ENCODE data around the gene RPP14. TPM values are rescaled to one million over a fixed set of nuclear protein-coding genes. Genes with fewer than 3 reads are reported as not detected.

RPP14 gene
- total RNA-seq, 2 experiments from 2014 or later = 12.8 to 20.3 TPM

DNA sequence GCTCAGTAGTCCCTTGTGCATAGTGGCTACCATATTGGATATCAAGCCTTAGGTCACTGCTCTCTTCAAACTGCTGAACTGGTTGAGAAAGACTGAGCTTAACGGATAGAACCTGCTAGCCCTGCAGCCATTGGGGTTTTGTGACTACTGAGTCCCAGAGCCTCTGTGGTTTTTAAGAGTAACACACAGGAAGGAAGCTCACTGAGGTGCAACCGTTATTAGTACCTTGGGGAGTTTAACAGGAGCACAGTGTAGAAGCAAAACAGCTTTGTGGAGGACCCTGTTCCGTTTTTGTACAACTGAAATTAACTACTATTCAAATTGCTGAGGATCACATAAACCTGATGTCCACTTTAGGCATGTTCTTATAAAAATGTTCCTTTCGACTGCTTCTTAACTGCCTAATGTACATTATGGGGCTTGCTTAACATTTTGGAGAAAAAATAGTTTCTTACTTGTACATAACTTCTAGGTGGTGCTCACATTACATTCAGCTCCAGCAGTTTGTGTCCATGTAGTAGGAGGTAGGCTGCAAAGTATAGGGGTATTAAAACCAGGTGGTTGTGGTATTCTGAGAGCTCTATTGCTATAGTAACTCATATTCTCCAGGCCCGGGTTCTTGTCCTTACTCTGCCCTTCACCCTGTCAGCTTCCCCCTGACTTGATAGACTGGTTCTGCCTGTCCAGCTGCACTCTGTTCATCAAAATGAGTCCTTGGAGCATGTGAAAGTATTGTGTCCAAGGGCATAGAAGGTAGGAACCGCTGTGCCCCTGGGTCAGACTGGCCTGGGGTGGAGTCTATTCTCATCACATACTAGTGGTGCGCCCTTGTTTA is 44.0 kb downstream of the RPP14 start:
- no TSS peak for BruUV-seq (replicated peaks)
- peaks cover 98% of the 10 kb centered on the region for H3K4me1 ChIP-seq (ENCODE audit: insufficient read depth, low read length, poor library complexity, severe bottlenecking)
- H3K36me3 ChIP-seq (ENCODE audit: insufficient read depth, low read length) = peaks cover 58% of the 10 kb centered on the region
- no peaks in the 10 kb centered on the region for H4K20me1 ChIP-seq (ENCODE audit: insufficient read depth, low read length)
- H3K9me3 ChIP-seq (ENCODE audit: low read length) = no peaks in the 10 kb centered on the region
- no peaks in the 10 kb centered on the region for H3K9me2 ChIP-seq (ENCODE audit: insufficient read depth, low read length)
- peak; percentile 98 for DNase-seq (ENCODE audit: low spot score)
- no peak for TF ChIP-seq EZH2phosphoT487 (IDR thresholded peaks at IDR 0.05; ENCODE audit: borderline replicate concordance, low read depth, low read length)
- TF ChIP-seq CTCF (conservative IDR thresholded peaks at IDR 0.05; ENCODE audit: low read length) = no peak
- H2AFZ ChIP-seq (ENCODE audit: low read length) = no peak overlapping the region
- H3K79me2 ChIP-seq (ENCODE audit: insufficient read depth, low read depth, low read length) = peaks cover 85% of the 10 kb centered on the region
- H3K27ac ChIP-seq (ENCODE audit: low read depth, low read length, poor library complexity, severe bottlenecking) = peak overlapping the region; percentile 99
- peak overlapping the region; percentile 85 for H3K4me2 ChIP-seq (ENCODE audit: low read length)
- H3K4me3 ChIP-seq (ENCODE audit: low read depth, low read length, poor library complexity, severe bottlenecking) = peak overlapping the region; percentile 62
- intact Hi-C loops (cut with micrococcal nuclease; ENCODE audit: unreplicated experiment) = loop anchor here (1.0 kb wide), 1 partner anchor 15 kb away; no protein-coding TSS in a partner anchor
- CTCF ChIA-PET (ENCODE audit: unreplicated experiment) = interaction anchor here (0.5 to 2.3 kb wide), 7 partner anchors 13 to 1439 kb away, joined by 3 to 22 read pairs (median 4); partner anchors contain the start of genes HTD2, PXK and RPP14
- POLR2A ChIA-PET = interaction anchor here (0.6 to 13.7 kb wide), 18 partner anchors 9 to 191 kb away, joined by 3 to 711 read pairs (median 4); partner anchors contain the start of genes HTD2 and PXK

DNA sequence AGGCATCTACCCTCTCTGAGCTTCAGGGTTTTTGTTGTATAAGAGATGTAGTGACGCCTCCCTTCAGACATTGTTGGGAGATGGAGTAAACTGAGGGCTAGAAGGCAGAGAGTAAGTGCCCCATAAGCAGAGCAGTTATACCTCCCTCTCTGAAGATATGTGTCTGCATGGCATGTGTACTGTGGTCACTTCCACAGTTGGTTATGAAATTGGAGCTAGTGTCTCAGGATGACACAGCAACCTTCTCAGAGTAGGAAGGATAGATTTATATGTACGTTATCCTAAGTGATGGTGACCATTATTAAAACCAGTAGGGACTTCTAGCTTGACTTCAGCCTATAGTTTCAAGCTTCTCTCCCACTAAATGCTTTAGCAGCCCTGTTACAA is 44.6 kb downstream of the RPP14 start:
- ChIA-PET CTCF (ENCODE audit: unreplicated experiment) (interaction anchor here (0.9 to 2.3 kb wide), 4 partner anchors 13 to 44 kb away, joined by 3 to 22 read pairs (median 9); partner anchors contain the start of genes HTD2, PXK and RPP14), POLR2A (interaction anchor here (0.6 to 13.7 kb wide), 9 partner anchors 9 to 63 kb away, joined by 3 to 711 read pairs (median 11); partner anchors contain the start of genes HTD2 and PXK)
- H3K9me3 ChIP-seq (ENCODE audit: low read length) = no peaks in the 10 kb centered on the region
- peaks cover 98% of the 10 kb centered on the region for H3K4me1 ChIP-seq (ENCODE audit: insufficient read depth, low read length, poor library complexity, severe bottlenecking)
- DNase-seq (ENCODE audit: low spot score) = no peak
- TSS peak; percentile 40 for BruUV-seq (replicated peaks)
- peaks cover 55% of the 10 kb centered on the region for H3K36me3 ChIP-seq (ENCODE audit: insufficient read depth, low read length)
- peak overlapping the region; percentile 99 for H3K27ac ChIP-seq (ENCODE audit: low read depth, low read length, poor library complexity, severe bottlenecking)
- no peaks in the 10 kb centered on the region for H3K9me2 ChIP-seq (ENCODE audit: insufficient read depth, low read length)
- TF ChIP-seq EZH2phosphoT487 (IDR thresholded peaks at IDR 0.05; ENCODE audit: borderline replicate concordance, low read depth, low read length) (no peak), CTCF (conservative IDR thresholded peaks at IDR 0.05; ENCODE audit: low read length) (no peak)
- no peak overlapping the region for H2AFZ ChIP-seq (ENCODE audit: low read length)
- intact Hi-C loops (cut with micrococcal nuclease; ENCODE audit: unreplicated experiment) = loop anchor here (1.0 kb wide), 1 partner anchor 15 kb away; no protein-coding TSS in a partner anchor
- peaks cover 85% of the 10 kb centered on the region for H3K79me2 ChIP-seq (ENCODE audit: insufficient read depth, low read depth, low read length)
- H4K20me1 ChIP-seq (ENCODE audit: insufficient read depth, low read length) = no peaks in the 10 kb centered on the region
- peak overlapping the region; percentile 62 for H3K4me3 ChIP-seq (ENCODE audit: low read depth, low read length, poor library complexity, severe bottlenecking)
- peak overlapping the region; percentile 85 for H3K4me2 ChIP-seq (ENCODE audit: low read length)

Data from OCI-LY7 (cell line).